GM18858 (cell line): ENCODE data around the gene ZFYVE28.
"Not testable (repeated sequence)": the region's sequence is repeated elsewhere in the genome, so short reads cannot be mapped to it uniquely, and the experiment has no call there.

ENCODE experiments used
- ATAC-seq: cut with Tn5 transposase; IDR thresholded peaks from one replicate; pipeline ENCODE4 v1.9.1; 2021; ENCODE audit not compliant: unreplicated experiment

Gene ZFYVE28

GRCh38 chr4:2446656-2447564 is 28.5 kb upstream of the ZFYVE28 start:
- ATAC-seq: no peak

DNA sequence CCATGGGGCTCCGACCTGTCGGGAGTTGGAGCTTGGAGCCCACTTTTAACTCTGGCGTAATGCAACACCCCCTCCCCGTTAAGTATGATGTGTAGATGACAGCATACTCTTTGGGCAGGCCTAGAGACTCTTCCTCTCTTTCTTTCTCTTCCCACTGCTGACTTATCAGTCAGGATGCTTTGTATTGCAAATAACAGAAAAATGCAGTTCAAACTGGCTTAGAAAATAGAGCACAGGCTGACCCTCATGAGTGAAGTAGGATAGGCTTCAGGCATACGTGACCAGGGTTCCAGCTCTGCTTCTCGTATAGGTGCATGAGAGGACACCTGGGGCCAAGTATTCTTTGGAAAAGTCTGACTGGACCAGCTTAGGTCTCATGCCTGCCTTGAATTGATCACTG is 27.1 kb upstream of the ZFYVE28 start:
- ATAC-seq: no peak

DNA sequence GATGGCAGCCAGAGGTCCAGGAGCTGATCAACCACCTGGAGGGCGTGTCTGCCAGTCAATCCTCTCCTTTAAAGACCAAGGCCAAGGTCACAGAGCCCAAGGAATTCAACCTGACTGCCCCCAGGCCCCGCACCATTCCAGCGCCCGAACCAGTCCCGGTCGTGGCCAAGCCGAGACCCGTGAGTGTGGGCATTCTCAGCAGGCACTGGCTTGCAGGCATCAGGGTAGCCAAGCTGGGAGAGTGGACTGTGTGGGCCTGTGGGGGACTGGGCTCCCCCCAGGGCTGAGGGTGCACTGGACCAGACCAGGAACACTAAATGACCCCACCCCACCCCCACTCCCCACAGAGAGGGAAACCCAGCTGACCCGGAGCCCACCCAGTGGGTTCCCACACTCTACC is 26.7 kb upstream of the ZFYVE28 start:
- no peak for ATAC-seq

DNA sequence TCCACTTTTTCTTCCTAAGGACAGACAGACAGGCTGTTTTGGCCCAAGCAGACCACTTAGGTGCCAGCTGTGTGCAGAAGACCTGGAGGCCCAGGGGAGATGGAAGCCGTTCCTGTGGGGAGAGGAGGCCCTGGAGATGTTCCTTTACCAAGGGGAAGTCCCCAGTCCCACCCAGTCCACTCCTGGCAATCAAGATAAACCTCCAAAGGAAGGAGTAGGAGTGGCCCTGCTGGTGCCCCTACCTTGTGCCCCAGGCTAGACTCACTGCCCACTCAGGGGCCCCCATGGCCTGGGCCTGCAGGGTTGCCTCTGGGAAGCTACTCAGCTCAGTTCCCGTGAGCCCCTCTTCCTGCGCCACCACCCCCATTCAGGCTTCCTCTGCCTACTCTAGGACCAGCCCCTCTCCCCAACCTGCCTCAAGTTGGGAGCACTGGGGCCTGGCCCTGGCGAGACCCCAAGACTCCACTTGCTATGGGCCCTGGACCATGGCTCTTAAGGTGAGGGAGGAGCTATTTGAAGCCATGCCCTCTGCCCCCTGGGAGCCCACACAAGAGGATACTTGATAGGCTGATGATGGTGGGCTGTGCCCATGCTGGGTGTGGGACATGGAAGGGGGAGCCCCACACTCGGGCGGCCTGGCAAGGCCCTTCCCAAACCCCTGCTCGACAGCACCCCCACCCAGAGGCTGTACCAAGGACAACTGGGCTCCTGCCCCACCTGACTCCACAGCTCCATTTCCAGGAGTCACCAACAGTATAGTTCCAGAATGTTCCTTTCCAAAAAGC is 25.7 kb upstream of the ZFYVE28 start:
- no peak for ATAC-seq

DNA sequence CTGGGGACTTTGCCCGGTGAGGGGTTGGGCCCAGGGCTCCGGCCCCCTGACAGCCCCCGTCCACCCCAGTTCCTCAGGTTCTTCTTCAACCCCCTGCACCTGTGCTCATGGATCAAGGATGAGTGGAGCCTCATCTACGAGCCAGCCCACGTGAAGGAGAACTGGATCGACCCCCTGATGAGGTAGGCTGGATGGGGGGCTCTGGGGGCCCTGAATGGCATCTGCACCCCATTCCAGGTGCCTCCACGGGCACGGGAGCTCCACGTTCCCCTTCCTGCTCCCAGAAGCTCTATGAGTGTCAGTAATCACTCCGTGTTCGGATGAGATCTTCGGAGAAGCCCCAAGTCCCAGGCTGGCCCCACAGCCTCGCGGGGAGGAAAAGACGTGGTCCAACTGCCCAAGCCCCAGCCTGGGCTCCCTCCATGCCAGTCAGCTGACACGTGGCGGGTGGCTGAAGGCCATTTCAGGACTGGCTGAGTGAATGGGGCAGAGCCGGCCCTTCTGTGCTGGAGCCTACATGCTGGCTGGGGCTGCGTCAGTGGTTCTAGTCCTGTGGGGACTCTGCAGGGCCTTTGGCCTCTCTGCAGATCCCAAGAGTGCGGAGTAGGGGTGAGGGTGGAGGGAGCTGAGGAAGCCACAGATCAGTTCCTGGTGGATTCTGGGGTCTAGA is 24.8 kb upstream of the ZFYVE28 start:
- ATAC-seq: no peak

DNA sequence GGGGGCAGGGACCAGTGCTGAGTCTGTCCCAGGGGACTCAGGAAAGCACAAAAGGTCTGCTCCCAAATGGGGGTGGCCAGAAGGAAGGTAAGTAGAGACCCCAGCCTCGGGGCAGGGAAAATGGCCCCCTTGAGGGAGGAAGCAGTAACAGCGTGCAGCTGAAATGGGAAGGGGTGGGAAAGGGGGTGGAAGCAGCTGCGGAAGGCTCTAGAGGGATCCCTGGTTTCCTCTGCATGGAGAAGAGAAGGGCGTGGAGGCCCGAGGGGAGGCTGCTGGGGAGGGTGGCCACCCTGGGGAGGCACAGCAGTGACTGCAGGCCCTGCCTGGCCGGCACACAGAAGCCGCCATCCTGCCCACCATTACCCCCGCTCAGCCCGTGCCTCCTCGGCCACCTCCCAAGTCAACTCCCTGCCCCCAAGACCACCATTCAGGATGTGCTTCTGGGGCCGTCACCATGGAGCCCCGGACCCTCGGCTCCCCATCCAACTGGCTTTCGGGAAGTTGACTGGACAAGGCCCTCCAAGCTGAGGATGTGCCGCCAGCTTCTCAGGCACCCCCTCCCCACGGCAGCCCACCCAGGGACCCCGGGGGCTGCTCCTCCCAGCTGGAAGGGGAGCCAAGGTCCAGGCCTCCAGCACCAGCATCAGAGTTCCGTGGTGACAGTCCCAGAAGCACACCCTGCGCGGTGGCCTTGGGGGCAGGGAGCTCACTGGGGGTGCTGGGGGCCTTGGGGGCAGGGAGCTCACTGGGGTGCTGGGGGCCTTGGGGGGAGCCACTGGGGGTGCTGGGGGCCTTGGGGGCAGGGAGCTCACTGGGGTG is 23.9 kb upstream of the ZFYVE28 start:
- no peak for ATAC-seq

GRCh38 chr4:2441393-2442174 is 23.1 kb upstream of the ZFYVE28 start:
- ATAC-seq: peak; percentile 74

DNA sequence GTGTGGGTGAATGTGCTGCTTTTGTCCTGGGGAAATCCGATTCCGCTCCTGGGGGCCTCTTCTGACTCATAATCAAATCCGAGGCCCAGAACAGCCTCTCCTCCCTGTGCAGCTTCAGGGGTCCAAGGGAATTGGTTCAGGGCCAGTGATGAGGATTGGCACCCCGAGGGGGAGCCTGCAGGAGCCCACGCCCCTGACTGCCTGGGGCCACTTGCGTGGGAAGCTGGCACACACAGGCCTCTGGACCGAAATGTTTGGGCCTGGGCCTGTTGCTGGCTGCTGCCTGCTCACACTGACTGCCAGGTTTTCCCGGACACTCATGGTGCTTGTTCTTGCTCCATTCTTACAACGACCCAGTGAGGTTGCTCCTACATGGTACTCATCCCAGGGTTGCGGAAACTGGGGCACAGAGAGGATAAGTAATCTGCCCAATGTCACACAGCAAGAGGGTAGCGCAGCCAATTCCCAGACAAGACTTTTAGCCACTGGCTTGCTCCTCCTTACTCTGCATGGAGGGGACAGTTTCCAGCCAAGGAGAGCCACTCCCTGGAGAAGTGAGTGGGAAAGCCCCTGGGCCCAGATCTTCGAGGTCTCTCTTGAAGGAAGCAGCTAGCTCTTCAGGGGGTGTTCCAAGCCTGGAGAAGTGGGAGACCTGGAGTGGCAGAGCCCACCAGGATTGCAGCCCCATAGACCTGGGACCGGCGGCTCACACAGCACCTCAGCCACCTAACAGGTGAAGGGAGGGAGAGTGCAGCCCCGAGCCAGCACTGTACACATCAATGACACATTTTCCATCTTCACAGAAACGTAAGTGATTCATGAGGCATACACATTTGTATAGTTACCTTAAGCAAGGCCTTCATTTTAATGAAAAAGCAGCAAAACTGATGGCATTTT is 20.6 kb upstream of the ZFYVE28 start:
- no peak for ATAC-seq

DNA sequence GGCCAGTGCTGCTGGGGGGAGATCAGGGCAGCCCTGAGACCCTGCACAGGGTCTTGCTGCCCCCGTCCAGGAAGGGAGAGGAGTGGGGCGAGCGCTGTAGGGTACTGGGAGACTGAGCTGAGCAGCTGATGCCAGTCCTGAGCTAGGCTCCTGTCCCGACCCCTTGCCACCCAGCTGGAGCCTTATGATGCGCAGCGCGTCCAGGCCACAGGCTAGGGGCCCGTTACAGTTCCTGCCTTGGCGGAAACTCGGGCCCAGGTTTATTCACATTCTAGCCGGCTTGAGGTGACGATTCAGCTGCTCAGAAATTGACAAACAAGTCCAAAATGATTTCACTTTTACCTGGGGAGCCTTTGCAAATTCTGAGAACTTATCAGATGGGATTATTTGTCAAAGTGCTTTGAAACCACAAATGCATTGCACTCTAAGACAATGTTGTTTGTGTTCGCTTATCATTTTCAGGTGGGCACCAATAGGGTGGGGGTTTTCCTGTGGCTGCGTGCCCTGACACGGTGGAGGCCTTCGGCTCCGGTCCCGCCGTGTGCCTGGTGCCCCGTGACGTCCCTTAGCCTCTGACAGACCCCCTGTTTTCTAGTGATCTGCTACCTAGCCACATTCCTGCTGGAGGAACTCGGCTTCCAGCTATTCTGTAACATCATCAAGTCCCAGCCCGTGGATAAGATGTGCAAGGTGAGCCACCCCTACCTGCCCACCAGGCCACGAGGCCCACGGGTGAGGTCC is 19.2 kb upstream of the ZFYVE28 start:
- ATAC-seq: no peak

- ATAC-seq: no peak
These were observed 18.5 kb upstream of the ZFYVE28 start for GRCh38 chr4:2436761-2437474.

DNA sequence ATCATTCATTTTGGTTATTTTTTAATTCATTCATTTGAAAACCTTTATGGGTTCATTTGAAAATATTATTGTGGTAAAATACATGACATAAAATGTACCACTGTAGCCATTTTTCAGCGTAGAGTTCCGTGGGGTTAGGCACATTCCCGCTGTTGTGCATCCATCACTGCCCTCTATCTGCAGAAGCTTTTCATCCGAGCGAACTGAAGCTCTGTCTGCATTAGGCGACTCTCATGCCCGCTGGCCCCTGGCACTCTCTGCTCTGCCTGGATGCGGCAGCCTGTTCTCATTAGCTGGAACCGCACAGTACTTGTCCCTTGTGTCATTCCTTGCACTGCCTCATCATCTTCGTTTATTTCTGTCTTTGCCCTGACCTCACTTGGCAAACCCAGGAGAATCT is 17.9 kb upstream of the ZFYVE28 start:
- no peak for ATAC-seq

- no peak for ATAC-seq
These were observed 16.0 kb upstream of the ZFYVE28 start for GRCh38 chr4:2434420-2434819.

DNA sequence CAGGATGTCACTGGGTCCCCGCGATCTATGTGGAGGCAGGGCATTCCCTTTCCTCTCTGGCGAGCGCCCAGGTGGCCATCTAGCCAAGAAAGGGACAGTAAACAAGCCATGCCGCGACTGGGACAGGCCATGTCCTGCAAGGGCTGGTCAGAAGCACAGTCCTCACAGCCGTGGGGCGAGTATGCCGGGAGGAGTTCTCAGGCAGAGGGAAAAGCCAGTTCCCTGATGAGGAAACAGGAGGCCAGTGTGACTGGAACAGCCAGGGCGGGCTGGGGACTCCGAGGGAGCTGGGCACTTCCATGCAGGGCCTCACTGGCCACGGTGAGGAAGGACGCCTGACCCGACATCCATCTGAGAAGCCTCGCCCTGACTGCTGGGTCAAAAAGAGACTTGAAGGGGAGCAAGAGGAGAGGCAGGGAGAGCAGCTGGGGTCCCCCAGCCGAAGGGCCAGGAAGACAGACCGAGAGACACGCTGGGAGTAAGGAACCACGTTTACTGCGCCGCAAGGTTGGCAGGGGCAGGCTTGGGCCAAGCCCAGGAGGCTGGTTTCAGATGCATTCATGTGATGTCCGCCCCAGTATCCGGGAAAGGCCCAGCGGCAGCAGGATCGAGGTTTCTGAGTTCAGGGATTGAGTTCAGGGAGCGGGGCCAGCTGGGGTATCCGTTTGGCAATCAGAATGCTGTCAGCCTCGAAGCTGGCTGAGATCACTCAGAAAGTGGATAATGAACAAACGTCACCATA is 15.3 kb upstream of the ZFYVE28 start:
- ATAC-seq: no peak

DNA sequence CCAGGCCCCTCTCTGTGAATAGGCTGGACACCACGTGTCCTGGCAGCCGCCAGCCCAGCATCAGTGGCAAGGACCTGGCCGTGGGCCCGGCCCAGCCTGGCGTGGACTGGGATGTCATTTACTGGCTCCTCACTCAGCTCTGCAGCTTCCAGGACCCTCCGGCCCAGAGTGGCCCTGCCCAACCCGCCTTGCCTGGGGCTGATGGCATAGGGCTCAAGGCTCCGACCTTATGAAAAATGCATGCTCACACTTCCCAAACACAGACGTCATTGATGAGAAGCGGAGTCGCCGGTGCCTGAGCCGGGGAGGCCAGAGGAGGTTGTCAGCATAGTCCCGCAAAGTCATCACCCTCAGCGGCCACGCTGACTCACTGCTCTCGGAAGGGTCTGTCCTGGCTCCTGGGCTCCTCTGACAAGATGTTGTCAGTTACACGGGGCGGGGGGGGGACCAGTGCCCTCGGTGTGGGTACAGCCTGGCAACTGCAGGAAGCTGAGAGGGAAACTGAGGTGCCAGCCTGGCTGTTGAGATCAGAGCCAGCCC is 14.6 kb upstream of the ZFYVE28 start:
- no peak for ATAC-seq

DNA sequence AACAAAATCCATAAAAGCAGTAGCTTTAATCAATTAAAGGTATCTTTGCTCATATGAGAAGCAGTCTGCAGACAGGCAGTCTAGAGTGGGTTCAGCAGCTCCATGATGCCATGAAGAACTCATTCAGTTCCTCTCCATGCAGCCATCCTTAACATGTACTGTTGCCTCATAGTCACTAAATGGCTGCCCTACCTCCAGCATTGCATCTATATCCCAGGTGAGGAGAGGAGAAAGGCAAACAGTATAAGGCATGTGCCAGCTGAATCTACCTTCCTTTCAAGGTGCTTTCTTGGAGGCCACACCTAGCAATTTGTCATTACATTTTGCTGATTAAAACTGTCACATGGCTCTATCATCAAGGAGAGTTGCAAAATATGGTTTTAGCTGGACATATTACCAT is 13.6 kb upstream of the ZFYVE28 start:
- ATAC-seq: no peak

- ATAC-seq: not testable (repeated sequence)
These were observed 11.7 kb upstream of the ZFYVE28 start for GRCh38 chr4:2429945-2430757.
